ENCODE data around the gene BACH2.
"Not testable (repeated sequence)": the region's sequence is repeated elsewhere in the genome, so short reads cannot be mapped to it uniquely, and the experiment has no call there.

Gene BACH2

GRCh38 chr6:90066697-90067096, 229.9 kb downstream of the BACH2 start:
- DNase-seq (ENCODE audit: low spot score), result no peak

GRCh38 chr6:90065173-90065572, 231.5 kb downstream of the BACH2 start:
- DNase-seq (ENCODE audit: low spot score), result no peak

DNA sequence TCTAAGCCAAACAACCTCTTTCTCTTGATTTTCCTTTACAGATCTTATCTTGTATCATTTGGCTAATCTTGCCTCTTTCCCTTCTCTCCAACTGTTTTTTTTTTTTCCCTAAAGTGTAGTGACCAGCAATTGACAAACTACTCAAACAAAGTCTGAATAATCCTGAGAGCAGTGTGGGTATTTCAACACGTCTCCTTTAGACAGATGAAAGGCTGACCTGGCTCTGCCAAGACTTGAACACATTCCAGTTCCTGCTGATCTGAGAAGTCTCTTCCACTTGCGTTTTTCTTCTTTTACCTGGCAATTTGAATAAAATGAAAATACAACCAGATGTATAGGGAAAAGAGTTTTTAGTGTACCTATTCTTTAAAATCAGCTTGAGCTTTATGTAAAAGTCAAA, 234.0 kb downstream of the BACH2 start:
- no peak for DNase-seq (ENCODE audit: low spot score)

- DNase-seq (ENCODE audit: low spot score), result no peak
Measured at GRCh38 chr6:90062051-90062450, 234.6 kb downstream of the BACH2 start.

GRCh38 chr6:90059178-90059577, 237.5 kb downstream of the BACH2 start:
- DNase-seq (ENCODE audit: low spot score), result not testable (repeated sequence)

DNA sequence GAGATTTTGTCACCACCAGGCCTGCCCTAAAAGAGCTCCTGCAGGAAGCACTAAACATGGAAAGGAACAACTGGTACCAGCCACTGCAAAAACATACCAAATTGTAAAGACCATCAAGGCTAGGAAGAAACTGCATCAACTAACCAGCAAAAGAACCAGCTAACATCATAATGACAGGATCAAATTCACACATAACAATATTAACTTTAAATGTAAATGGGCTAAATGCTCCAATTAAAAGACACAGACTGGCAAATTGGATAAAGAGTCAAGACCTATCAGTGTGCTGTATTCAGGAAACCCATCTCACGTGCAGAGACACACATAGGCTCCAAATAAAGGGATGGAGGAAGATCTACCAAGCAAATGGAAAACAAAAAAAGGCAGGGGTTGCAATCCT, 240.7 kb downstream of the BACH2 start:
- DNase-seq (ENCODE audit: low spot score), result not testable (repeated sequence)

DNA sequence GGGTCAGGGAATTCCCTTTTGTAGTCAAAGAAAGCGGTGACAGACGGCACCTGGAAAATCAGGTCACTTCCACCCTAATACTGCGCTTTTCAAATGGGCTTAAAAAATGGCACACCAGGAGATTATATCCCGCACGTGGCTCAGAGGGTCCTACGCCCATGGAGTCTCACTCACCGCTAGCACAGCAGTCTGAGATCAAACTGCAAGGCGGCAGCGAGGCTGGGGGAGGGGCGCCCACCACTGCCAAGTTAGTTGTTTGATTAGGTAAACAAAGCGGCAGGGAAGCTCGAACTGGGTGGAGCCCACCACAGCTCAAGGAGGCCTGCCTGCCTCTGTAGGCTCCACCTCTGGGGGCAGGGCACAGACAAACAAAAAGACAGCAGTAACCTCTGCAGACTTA, 242.4 kb downstream of the BACH2 start:
- not testable (repeated sequence) for DNase-seq (ENCODE audit: low spot score)

DNA sequence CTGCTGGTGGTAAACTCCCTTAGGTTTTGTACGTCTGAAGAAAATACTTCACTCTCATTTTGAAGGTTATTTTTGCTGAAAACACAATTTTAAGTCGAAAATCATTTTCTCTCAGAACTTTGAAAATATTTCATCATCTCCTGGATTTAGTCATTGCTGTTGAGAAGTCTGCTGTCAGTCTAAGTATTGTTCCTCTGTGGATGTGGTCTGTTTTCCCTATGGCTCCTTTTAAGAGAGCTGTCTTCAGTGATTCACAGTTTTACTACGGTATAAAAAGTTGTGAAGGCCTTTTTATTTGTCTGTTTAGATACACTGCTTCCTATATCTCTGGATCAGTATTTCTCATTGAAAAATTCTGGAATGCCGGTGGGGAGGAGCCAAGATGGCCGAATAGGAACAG, 243.0 kb downstream of the BACH2 start:
- no peak for DNase-seq (ENCODE audit: low spot score)

DNA sequence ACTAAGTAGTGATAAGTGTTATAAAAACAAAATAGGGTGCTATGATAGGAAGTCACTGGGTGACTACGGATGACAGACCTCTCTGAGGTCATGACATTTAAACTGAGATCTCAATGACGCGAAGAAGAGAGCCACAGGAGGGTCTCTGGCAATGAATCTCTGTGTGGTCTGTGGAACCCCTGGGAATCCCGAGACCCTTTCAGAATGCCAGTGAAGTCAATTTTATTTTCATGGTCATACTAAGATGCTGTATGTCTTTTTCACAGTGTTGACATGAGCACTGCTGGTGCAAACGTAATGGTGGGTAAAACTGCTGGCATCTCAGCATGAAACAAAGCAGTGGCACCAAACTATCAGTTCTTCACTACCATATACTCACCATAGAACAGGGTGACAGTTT, 247.3 kb downstream of the BACH2 start:
- DNase-seq (ENCODE audit: low spot score), result no peak

- DNase-seq (ENCODE audit: low spot score), result no peak
Measured at GRCh38 chr6:90048206-90048967, 248.3 kb downstream of the BACH2 start.

DNA sequence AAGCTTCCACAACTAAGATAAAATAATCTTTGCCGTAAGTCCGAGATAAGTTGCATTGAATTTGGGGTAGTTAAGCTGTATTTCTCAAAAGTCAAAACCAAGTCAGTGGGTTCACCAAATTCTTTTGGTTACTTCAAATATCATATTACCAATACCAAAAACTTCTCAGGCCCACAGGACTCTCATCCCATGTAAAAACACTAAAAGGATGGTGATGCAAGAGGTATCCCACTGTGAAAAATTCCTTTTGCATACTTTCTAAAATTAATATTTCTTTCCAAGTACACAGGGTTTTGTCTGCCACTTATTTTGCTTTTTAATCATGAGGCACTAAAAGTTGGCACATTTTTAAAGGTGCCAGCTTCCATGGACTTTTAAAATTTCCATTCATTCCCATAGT, 251.1 kb downstream of the BACH2 start:
- DNase-seq (ENCODE audit: low spot score), result no peak

DNA sequence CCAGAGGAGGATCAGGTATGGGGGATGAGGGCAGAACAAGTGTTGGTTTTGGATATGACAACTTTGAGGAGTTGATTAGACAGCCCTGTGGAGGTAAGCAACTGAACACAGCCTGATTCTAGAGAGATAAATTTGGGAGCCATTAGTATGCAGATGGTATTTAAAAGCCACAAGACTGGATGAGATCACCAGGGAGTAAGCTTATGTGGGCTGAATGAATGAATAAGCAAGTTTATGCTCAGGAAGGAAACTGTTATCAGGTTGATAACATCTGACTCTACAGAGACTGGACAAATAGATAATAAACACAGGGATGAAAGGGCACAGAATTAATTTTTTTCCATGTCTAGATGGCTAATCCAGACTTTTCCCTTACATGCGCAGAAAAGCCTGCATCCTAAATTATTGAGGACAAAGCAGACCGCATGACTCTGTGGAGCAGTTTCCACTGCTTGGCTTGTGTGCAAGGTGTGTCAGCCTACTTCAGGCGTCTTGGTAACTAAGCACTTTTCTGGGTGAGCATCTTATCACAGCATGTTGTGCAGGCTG, 251.7 kb downstream of the BACH2 start:
- no peak for DNase-seq (ENCODE audit: low spot score)

GRCh38 chr6:90044182-90044832, 252.3 kb downstream of the BACH2 start:
- no peak for DNase-seq (ENCODE audit: low spot score)

DNA sequence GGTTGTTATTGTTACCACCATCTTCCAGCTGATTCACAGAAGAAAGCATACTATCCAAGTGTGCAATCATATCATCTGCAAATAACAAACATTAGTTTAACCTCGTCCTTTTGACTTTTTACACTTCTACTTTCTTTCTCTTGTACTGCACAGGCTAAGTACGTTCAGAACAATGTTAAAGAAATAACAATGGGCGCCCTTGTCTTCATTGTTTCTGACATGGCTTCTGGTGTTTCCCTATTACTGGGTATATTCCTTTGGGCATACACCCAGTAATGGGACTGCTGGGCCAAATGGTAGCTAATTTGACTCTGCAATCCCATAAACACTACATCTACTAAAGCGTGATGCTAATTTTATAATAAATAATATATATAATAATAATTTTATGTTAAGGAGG, 255.7 kb downstream of the BACH2 start:
- DNase-seq (ENCODE audit: low spot score), result no peak

DNA sequence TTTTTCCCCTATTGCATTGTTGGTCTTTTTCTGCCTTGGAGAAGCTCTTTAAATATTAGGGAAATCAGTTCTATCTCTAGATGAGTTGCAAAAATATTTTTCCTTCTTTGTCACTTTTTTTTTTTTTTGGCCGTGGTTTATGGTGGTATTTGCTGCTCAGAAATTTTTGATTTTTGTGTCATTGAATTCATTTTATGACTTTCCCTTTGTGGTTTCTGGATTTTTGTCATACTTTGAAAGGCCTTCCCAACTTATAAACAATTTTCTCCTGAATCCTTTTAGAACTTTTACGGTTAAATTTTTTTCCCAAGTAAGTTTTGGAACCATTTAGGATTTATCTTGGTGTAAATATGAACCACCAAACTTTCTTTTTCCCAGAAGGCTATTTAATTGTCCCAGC, 256.7 kb downstream of the BACH2 start:
- no peak for DNase-seq (ENCODE audit: low spot score)

GRCh38 chr6:90038961-90039653, 257.5 kb downstream of the BACH2 start:
- no peak for DNase-seq (ENCODE audit: low spot score)

DNA sequence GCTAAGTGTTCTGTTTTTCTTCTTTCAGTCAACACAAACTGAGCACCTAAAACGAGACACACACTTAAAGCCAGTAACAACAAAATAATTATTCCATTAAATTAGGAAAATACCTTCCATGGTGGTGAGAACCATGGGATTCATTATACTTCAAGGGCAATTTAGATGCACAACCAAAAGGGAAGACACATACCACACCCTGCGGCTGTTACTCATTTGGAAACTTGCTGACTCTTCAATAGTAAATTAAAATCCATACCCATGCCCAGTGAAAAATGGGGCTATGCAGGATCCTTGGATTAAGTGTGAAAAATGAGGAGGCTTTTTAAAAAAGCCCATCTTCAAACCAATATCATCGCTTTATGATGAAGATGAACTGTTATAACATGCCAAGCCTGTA, 259.7 kb downstream of the BACH2 start:
- DNase-seq (ENCODE audit: low spot score), result no peak

- DNase-seq (ENCODE audit: low spot score), result no peak
Measured at GRCh38 chr6:90035047-90035723, 261.5 kb downstream of the BACH2 start.

GRCh38 chr6:90033746-90034271, 262.8 kb downstream of the BACH2 start:
- DNase-seq (ENCODE audit: low spot score), result no peak

- not testable (repeated sequence) for DNase-seq (ENCODE audit: low spot score)
Measured at GRCh38 chr6:90032489-90033212, 264.0 kb downstream of the BACH2 start.

GRCh38 chr6:90028995-90029635, 267.5 kb downstream of the BACH2 start:
- no peak for DNase-seq (ENCODE audit: low spot score)
